ENCODE results near the gene LEF1.

LEF1 gene

DNA sequence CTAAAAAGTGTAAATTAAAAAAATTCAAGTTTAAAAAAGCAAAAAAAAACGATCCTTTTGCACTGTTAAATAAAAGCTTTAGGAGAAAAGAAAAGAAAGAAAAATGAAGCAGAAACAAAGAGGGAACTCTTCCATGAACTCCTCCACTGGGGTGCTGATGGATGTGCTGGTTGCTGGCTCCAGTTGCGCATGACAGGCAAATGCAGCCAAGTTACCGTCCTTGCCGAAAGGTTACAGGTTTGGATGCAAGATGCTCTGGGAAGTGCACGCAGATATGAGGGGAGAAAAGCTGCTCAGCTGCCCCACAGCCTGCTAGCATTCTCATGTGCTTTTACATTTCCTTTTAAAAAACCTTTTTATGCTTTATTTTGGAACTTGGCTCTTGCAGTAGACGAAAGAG, 120.6 kb downstream of the LEF1 start:
- H3K4me1 ChIP-seq (ENCODE audit: control insufficient read depth, insufficient read depth, low read length): 0 out of 2 replicates have a peak, but pooled peaks cover 3% of the 10 kb centered on the region
- no peaks in the 10 kb centered on the region for H3K9me3 ChIP-seq (ENCODE audit: control insufficient read depth, insufficient read depth, low read length)
- no peaks in the 10 kb centered on the region for H3K36me3 ChIP-seq (ENCODE audit: control insufficient read depth, insufficient read depth, low read length)
- H3K27ac ChIP-seq (ENCODE audit: low read depth, low read length): no peak overlapping the region
- H3K9ac ChIP-seq (ENCODE audit: low read depth, low read length): no peak overlapping the region
- H3K27me3 ChIP-seq (ENCODE audit: control insufficient read depth, insufficient read depth, low read length): peaks cover 22% of the 10 kb centered on the region
- H3K4me3 ChIP-seq (ENCODE audit: low read depth, low read length): no peak overlapping the region

DNA sequence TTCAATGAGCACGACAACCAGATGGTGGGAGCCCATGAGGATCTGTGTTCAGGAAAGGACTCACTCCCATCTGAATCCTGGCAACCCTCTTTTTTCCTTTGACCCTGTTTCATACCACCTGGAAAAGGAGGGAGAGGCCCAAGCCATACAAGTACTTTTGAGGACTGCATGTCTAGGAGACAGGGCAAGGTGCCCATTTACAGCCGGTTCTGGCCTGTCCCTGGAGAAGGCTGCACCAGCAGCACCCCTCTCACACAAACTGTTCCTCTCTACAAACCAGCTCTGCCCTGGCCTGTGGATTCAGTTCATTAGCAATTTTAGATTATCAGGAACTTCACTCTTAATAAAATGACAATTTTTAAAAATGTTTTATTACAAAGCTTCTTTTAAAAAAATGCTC, 121.5 kb downstream of the LEF1 start:
- Histone ChIP-seq H3K27ac (ENCODE audit: low read depth, low read length) (no peak overlapping the region), H3K27me3 (ENCODE audit: control insufficient read depth, insufficient read depth, low read length) (peaks cover 19% of the 10 kb centered on the region), H3K36me3 (ENCODE audit: control insufficient read depth, insufficient read depth, low read length) (no peaks in the 10 kb centered on the region), H3K9ac (ENCODE audit: low read depth, low read length) (no peak overlapping the region), H3K4me1 (ENCODE audit: control insufficient read depth, insufficient read depth, low read length) (0 out of 2 replicates have a peak, but pooled peaks cover 3% of the 10 kb centered on the region), H3K9me3 (ENCODE audit: control insufficient read depth, insufficient read depth, low read length) (no peaks in the 10 kb centered on the region), H3K4me3 (ENCODE audit: low read depth, low read length) (no peak overlapping the region)

DNA sequence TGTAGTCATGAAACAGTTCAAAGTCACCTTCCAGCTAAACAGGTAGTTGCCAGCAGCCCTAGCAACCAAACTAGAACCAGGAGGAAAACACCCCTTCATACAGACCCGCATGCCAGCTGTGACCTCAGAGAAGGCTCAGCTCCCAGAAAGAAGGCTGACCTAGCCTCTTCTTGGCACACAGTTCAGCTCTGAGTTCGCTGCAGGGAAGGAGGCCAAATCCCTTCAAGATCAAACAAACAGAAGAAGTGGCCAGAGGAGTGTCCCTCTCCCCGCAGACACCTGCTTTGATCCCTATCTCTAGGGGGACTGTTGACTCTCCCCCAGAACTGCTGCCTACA, 123.1 kb downstream of the LEF1 start:
- Histone ChIP-seq H3K27me3 (ENCODE audit: control insufficient read depth, insufficient read depth, low read length) (peaks cover 15% of the 10 kb centered on the region), H3K4me3 (ENCODE audit: low read depth, low read length) (no peak overlapping the region), H3K4me1 (ENCODE audit: control insufficient read depth, insufficient read depth, low read length) (0 out of 2 replicates have a peak, but pooled peaks cover 3% of the 10 kb centered on the region), H3K9me3 (ENCODE audit: control insufficient read depth, insufficient read depth, low read length) (no peaks in the 10 kb centered on the region), H3K36me3 (ENCODE audit: control insufficient read depth, insufficient read depth, low read length) (no peaks in the 10 kb centered on the region), H3K27ac (ENCODE audit: low read depth, low read length) (no peak overlapping the region), H3K9ac (ENCODE audit: low read depth, low read length) (no peak overlapping the region)

DNA sequence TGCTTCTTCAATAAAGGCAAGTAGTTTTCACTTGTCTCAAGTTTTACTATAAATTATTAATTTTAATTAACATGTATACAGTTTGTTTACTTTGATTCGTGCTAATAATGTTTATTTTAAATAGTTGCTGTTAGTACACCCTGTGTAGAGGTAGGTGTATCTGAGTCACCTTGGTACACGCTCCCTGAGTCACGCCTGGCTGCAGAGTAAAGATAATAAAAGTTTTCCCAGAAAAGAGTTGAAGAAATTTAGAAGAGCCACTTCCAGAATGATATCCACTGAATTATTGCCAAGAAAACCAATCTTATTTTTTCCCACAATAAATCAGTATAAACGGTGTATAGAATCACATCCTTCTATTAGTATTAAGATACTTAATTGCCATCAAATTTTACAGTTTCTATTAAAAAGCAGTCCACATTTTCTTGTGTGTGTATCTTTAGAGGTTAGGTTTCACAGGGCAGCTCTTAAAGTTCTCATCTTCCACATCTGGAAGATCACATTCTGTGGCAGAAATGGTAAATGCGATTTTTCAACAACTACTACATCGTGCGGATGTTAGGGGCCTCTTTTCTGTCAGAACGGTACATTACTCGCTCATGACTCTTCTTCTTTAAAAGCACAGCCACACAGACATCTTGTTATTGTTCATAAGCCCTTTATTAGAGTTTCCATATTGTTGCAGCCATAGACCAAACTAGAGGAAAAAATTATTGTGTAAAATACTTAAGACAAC, 123.6 kb downstream of the LEF1 start:
- 0 out of 2 replicates have a peak, but pooled peaks cover 3% of the 10 kb centered on the region for H3K4me1 ChIP-seq (ENCODE audit: control insufficient read depth, insufficient read depth, low read length)

DNA sequence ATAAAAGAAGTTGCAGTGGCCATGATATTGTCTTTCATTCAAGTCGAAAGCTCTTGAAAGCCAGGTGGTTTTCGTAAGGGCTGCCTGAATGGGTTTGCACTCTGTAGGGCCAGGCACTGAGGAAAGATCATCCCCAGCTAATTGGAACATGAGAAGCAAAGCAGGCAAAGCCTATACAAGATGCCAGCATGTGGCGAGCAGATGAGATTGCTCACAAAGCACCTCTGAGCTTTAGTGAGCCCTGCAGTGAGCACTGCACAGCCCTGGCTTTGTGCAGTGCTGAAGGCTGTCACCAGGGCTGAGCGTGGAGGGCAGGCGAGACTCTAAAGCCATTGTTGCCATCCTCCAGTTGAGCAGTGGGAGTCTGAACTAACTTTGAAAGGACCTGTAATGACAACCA, 125.2 kb downstream of the LEF1 start:
- H3K4me3 ChIP-seq (ENCODE audit: low read depth, low read length): no peak overlapping the region
- no peak overlapping the region for H3K9ac ChIP-seq (ENCODE audit: low read depth, low read length)
- no peaks in the 10 kb centered on the region for H3K9me3 ChIP-seq (ENCODE audit: control insufficient read depth, insufficient read depth, low read length)
- no peaks in the 10 kb centered on the region for H3K27me3 ChIP-seq (ENCODE audit: control insufficient read depth, insufficient read depth, low read length)
- H3K4me1 ChIP-seq (ENCODE audit: control insufficient read depth, insufficient read depth, low read length): 0 out of 2 replicates have a peak, but pooled peaks cover 3% of the 10 kb centered on the region
- H3K36me3 ChIP-seq (ENCODE audit: control insufficient read depth, insufficient read depth, low read length): no peaks in the 10 kb centered on the region
- H3K27ac ChIP-seq (ENCODE audit: low read depth, low read length): peak overlapping the region; percentile 42

More for the DNA sequence above, 123.6 kb downstream of the LEF1 start:
- Histone ChIP-seq H3K4me3 (ENCODE audit: low read depth, low read length) (no peak overlapping the region), H3K27ac (ENCODE audit: low read depth, low read length) (no peak overlapping the region), H3K9ac (ENCODE audit: low read depth, low read length) (no peak overlapping the region), H3K36me3 (ENCODE audit: control insufficient read depth, insufficient read depth, low read length) (no peaks in the 10 kb centered on the region), H3K9me3 (ENCODE audit: control insufficient read depth, insufficient read depth, low read length) (no peaks in the 10 kb centered on the region), H3K27me3 (ENCODE audit: control insufficient read depth, insufficient read depth, low read length) (peaks cover 15% of the 10 kb centered on the region)

DNA sequence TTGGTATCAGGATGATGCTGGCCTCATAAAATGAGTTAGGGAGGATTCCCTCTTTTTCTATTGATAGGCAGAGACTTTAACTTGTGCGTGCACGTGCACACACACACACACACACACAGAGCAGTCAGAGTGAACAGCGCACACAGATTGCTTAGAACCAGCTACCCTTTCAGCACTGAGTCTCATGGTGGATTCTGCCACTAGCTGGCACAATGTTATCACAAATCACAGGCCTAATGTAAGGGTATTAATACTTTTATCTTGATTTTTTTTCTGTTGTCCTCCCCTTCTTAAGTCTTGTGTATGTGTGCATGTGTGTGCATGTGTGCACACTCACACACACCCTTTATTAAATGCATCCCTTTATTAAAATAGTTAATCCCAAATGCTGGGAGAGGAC, 125.8 kb downstream of the LEF1 start:
- H3K36me3 ChIP-seq (ENCODE audit: control insufficient read depth, insufficient read depth, low read length): no peaks in the 10 kb centered on the region
- H3K4me3 ChIP-seq (ENCODE audit: low read depth, low read length): no peak overlapping the region
- H3K27me3 ChIP-seq (ENCODE audit: control insufficient read depth, insufficient read depth, low read length): no peaks in the 10 kb centered on the region
- 0 out of 2 replicates have a peak, but pooled peaks cover 3% of the 10 kb centered on the region for H3K4me1 ChIP-seq (ENCODE audit: control insufficient read depth, insufficient read depth, low read length)
- H3K9me3 ChIP-seq (ENCODE audit: control insufficient read depth, insufficient read depth, low read length): no peaks in the 10 kb centered on the region
- H3K27ac ChIP-seq (ENCODE audit: low read depth, low read length): peak overlapping the region; percentile 42
- no peak overlapping the region for H3K9ac ChIP-seq (ENCODE audit: low read depth, low read length)

DNA sequence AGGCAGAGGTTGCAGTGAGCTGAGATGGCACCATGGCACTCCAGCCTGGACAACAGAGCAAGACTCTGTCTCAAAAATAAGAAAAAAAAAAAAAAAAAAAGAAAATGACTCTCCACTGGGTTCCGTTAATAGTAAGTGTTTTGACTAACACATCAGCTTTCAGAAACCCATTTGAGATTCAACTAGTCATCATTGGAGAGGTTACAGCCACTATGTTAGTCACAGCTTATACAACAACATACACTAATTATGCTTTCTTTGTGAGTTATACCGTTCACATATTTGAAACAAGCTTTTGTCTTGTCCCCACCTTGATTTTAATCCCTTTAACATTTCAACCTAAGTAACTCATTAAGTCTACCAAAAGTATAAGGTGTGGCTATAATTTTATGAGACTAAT, 130.8 kb downstream of the LEF1 start:
- Histone ChIP-seq H3K27ac (ENCODE audit: low read depth, low read length) (no peak overlapping the region), H3K27me3 (ENCODE audit: control insufficient read depth, insufficient read depth, low read length) (no peaks in the 10 kb centered on the region), H3K4me1 (ENCODE audit: control insufficient read depth, insufficient read depth, low read length) (no peaks in the 10 kb centered on the region), H3K36me3 (ENCODE audit: control insufficient read depth, insufficient read depth, low read length) (peaks cover 30% of the 10 kb centered on the region), H3K4me3 (ENCODE audit: low read depth, low read length) (no peak overlapping the region), H3K9ac (ENCODE audit: low read depth, low read length) (no peak overlapping the region), H3K9me3 (ENCODE audit: control insufficient read depth, insufficient read depth, low read length) (no peaks in the 10 kb centered on the region)

DNA sequence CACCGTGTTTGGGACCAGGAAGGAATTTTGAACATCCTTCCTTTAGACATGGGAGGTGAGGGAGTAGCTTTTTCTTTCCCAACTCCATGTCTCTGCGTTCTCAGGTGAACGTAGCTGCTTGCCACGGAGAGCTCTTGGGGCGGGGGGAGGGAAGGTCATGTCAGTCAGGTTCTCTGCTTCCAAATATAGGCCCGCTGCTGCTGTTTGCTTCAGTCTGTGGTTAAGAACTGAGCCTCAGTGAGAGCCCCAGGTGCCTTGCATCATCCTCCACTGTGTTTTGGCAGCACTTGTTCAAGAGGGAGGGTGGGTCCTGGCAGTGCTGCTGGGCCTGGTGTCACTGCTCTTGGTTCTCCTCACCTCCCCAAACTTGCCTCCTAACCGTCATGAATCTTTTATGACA, 132.5 kb downstream of the LEF1 start:
- Histone ChIP-seq H3K4me1 (ENCODE audit: control insufficient read depth, insufficient read depth, low read length) (no peaks in the 10 kb centered on the region), H3K36me3 (ENCODE audit: control insufficient read depth, insufficient read depth, low read length) (peaks cover 36% of the 10 kb centered on the region), H3K9ac (ENCODE audit: low read depth, low read length) (no peak overlapping the region), H3K27ac (ENCODE audit: low read depth, low read length) (no peak overlapping the region), H3K4me3 (ENCODE audit: low read depth, low read length) (no peak overlapping the region), H3K9me3 (ENCODE audit: control insufficient read depth, insufficient read depth, low read length) (no peaks in the 10 kb centered on the region), H3K27me3 (ENCODE audit: control insufficient read depth, insufficient read depth, low read length) (no peaks in the 10 kb centered on the region)

DNA sequence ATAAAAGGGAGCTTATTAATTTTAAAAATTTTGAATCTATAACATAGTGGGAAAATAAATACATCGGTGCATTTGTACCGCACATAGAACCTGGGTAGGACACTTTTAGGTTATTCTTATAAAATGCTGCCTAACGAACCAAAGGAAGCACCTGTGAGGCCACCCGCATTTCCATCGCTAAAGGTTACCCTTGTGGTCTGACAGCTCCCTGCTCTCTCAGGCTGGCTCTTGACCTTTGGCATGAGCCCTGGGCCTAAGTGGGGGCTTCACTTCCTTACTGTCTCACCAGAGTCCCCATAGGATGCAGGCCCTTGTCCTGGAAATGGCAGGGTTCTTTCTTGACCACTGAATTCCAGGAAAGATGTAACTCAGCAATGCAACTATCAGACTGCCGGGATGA, 133.0 kb downstream of the LEF1 start:
- H3K36me3 ChIP-seq (ENCODE audit: control insufficient read depth, insufficient read depth, low read length): peaks cover 36% of the 10 kb centered on the region
- no peak overlapping the region for H3K27ac ChIP-seq (ENCODE audit: low read depth, low read length)
- H3K27me3 ChIP-seq (ENCODE audit: control insufficient read depth, insufficient read depth, low read length): no peaks in the 10 kb centered on the region
- H3K4me1 ChIP-seq (ENCODE audit: control insufficient read depth, insufficient read depth, low read length): no peaks in the 10 kb centered on the region
- H3K9ac ChIP-seq (ENCODE audit: low read depth, low read length): no peak overlapping the region
- H3K4me3 ChIP-seq (ENCODE audit: low read depth, low read length): no peak overlapping the region
- no peaks in the 10 kb centered on the region for H3K9me3 ChIP-seq (ENCODE audit: control insufficient read depth, insufficient read depth, low read length)

DNA sequence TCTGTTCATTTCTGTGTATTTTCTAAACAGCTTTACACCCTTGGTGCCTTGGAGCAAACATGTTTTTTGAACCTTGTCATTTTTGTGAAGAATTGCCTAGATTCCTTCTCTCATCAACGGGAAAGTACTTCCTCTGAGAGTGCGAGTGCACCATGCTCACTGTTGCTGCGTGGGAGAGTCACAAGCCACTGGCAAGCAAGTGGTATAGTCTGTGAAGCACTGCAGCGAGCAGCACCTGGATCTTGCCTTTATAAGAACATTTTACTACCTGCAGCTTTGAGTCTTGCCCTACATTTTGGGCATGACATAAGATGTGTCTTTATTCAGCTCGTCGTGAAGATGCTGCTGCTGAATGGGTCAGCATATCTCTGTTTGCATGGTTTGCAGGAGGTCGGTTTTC, 134.2 kb downstream of the LEF1 start:
- no peak overlapping the region for H3K9ac ChIP-seq (ENCODE audit: low read depth, low read length)
- no peaks in the 10 kb centered on the region for H3K4me1 ChIP-seq (ENCODE audit: control insufficient read depth, insufficient read depth, low read length)
- H3K9me3 ChIP-seq (ENCODE audit: control insufficient read depth, insufficient read depth, low read length): no peaks in the 10 kb centered on the region
- no peaks in the 10 kb centered on the region for H3K27me3 ChIP-seq (ENCODE audit: control insufficient read depth, insufficient read depth, low read length)
- no peak overlapping the region for H3K4me3 ChIP-seq (ENCODE audit: low read depth, low read length)
- H3K27ac ChIP-seq (ENCODE audit: low read depth, low read length): no peak overlapping the region
- peaks cover 38% of the 10 kb centered on the region for H3K36me3 ChIP-seq (ENCODE audit: control insufficient read depth, insufficient read depth, low read length)

DNA sequence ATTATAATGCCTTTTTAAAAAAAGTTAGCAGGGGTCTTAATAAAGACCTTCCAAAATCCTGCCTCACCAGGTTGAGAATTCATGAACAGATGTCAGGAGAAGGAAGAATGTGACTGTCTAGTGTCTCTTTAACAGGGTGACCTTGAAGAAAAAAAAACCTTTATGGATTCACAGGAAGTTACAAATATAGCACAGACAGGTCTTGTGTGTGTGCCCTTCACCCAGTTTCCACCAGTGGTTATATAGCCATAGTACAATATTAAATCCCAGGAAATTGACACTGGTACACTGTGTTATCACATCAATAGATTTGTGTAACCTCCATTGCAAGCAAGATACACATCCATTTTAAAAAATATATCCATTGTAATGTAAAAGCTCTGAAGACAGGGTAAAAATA, 135.4 kb downstream of the LEF1 start:
- H3K36me3 ChIP-seq (ENCODE audit: control insufficient read depth, insufficient read depth, low read length): peaks cover 50% of the 10 kb centered on the region
- no peaks in the 10 kb centered on the region for H3K27me3 ChIP-seq (ENCODE audit: control insufficient read depth, insufficient read depth, low read length)
- H3K4me1 ChIP-seq (ENCODE audit: control insufficient read depth, insufficient read depth, low read length): no peaks in the 10 kb centered on the region
- no peak overlapping the region for H3K27ac ChIP-seq (ENCODE audit: low read depth, low read length)
- H3K9me3 ChIP-seq (ENCODE audit: control insufficient read depth, insufficient read depth, low read length): no peaks in the 10 kb centered on the region
- no peak overlapping the region for H3K4me3 ChIP-seq (ENCODE audit: low read depth, low read length)
- H3K9ac ChIP-seq (ENCODE audit: low read depth, low read length): no peak overlapping the region

Data from HUES48 (cell line).